CD4-positive, CD25-positive, alpha-beta regulatory T cell (primary cell): ENCODE data around the gene ZNF324B. TPM values are rescaled to one million over a fixed set of nuclear protein-coding genes. Genes with fewer than 3 reads are reported as not detected.
A peak's percentile ranks its signal among the peaks of the same experiment; 100 is the strongest.
"Not testable (repeated sequence)": the region's sequence is repeated elsewhere in the genome, so short reads cannot be mapped to it uniquely, and the experiment has no call there.

Experiments
- ATAC-seq, 2 donors: fragments of 150-1000 bp; cut with Tn5 transposase; one replicate each; pipeline ENCODE4 v1.10.0; 2021; ENCODE audit warnings: low read depth in 2 of 2, moderate number of reproducible peaks in 2 of 2, moderate library complexity in 1 of 2
- DNase-seq, 3 donors: peaks; one replicate each; pipeline versions ENCODE4 v3.0.0 to v3.0.0-alpha.2; 2012 to 2022; ENCODE audit warnings: mixed read lengths in 1 of 3
- H3K27ac ChIP-seq: one replicate; pipeline ENCODE4 v1.7.0; 2013; ENCODE audit warnings: mild to moderate bottlenecking, low read length; ENCODE audit not compliant: insufficient read depth, poor library complexity, severe bottlenecking
- H3K27me3 ChIP-seq: one replicate; pipeline ENCODE4 v1.7.0; 2013; ENCODE audit warnings: low read length; ENCODE audit not compliant: control insufficient read depth, insufficient read depth
- H3K36me3 ChIP-seq: one replicate; pipeline ENCODE4 v1.7.0; 2013; ENCODE audit warnings: mild to moderate bottlenecking, low read length, moderate library complexity; ENCODE audit not compliant: control insufficient read depth, insufficient read depth
- H3K4me1 ChIP-seq: 2 replicates; pipeline ENCODE4 v1.7.0; 2013; ENCODE audit warnings: mild to moderate bottlenecking, low read length; ENCODE audit not compliant: insufficient read depth, control insufficient read depth, poor library complexity, severe bottlenecking
- H3K4me3 ChIP-seq: one replicate; pipeline ENCODE4 v1.7.0; 2013; ENCODE audit warnings: low read depth, mild to moderate bottlenecking, low read length, moderate library complexity
- H3K9me3 ChIP-seq, 2 experiments: 1 replicate in 1 of 2; 2 replicates in 1 of 2; pipeline ENCODE4 v1.7.0; 2013; ENCODE audit warnings: low read length in 2 of 2, mild to moderate bottlenecking in 1 of 2, moderate library complexity in 1 of 2; ENCODE audit not compliant: control insufficient read depth in 2 of 2
- H3K27ac Mint-ChIP-seq, 3 donors: one replicate each; pipeline ENCODE4 v1.8.0; 2020 to 2022; ENCODE audit warnings: mild to moderate bottlenecking in 3 of 3, mixed read lengths in 3 of 3, moderate library complexity in 2 of 3
- H3K27me3 Mint-ChIP-seq: one replicate; pipeline ENCODE4 v1.8.0; 2022; ENCODE audit warnings: mild to moderate bottlenecking, mixed read lengths
- H3K36me3 Mint-ChIP-seq: one replicate; pipeline ENCODE4 v1.8.0; 2020; ENCODE audit warnings: mixed read lengths
- H3K4me1 Mint-ChIP-seq, 4 donors: one replicate each; pipeline ENCODE4 v1.8.0; 2020 to 2022; ENCODE audit warnings: mixed read lengths in 4 of 4, mild to moderate bottlenecking in 1 of 4
- H3K4me3 Mint-ChIP-seq, 4 donors: one replicate each; pipeline ENCODE4 v1.8.0; 2020 to 2022; ENCODE audit warnings: mild to moderate bottlenecking in 4 of 4, mixed read lengths in 4 of 4, moderate library complexity in 3 of 4
- H3K9me3 Mint-ChIP-seq, 7 donors: one replicate each; pipeline ENCODE4 v1.8.0; 2020 to 2022; ENCODE audit warnings: mixed read lengths in 7 of 7, mild to moderate bottlenecking in 3 of 7, moderate library complexity in 2 of 7
- polyA plus RNA-seq, 4 donors: library from polyadenylated mRNA; unstranded; fragments of 300-500 nt; fragmentation: Illumina TruSeq; gene quantifications; one replicate each; pipeline ENCODE4 v1.2.3, GENCODE V29; 2021
- total RNA-seq: library from RNA; stranded (reverse); gene quantifications from one replicate; pipeline ENCODE4 v1.2.3, GENCODE V29; 2022

The ZNF324B gene
- total RNA-seq (6.5 TPM), polyA plus RNA-seq (1 to 10 TPM in 1 of 4 donors, under 1 TPM in 3; 0.81 to 1.4 (median 0.90) TPM)

DNA sequence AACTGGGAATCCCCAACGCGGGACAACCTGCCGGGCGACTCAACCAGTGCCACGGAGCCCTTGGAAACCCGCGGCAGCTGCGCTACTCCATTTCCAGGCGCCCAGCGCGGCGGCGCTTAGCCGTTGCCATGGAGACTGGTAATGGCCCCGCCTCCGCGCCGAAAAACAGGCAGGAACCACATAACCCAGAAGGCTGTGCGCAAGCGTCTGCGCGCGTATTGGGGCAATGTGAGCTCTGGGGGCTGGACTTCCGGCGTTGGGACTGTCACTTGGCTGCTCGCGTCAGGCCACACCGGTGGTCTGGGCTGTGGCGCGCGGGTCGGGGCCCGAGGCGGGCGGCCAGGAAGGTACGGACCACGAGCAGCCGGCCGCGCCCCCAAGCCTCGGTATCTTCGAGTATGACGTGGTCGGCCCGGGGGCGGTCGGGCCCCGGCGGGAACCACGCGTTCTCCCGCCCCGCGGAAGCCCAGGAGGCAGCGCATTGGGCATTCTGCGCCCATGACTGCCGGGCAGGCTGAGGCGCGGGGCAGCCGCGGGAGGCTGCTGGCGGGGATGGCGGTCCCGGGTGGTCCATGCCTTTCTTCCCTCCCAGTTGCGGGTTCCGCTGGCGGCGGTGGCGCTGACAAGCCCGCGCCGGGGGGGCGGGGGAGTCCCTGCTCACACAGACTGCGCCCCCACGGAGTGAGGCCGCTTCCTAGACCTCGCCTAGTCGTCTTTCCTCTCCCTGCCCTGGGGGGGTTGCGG lies at the start of gene ZNF324B:
TSS of gene ZNF324B (plus strand) at position 265 of the 744 bp plus-strand sequence. CDS start 2,080 bp downstream, outside the sequence.
- peaks cover 0 to 7% of the 10 kb centered on the region in 2 experiments for H3K9me3 ChIP-seq
- DNase-seq, result peak; percentile 96
- H3K4me3 Mint-ChIP-seq, result peak within 1 kb of the TSS; percentile 82 to 89 (median 86)
- H3K27ac Mint-ChIP-seq, result peak within 1 kb of the TSS in 2 of 3 donors; percentile 65 to 85
- peak within 1 kb of the TSS; percentile 77 for H3K4me3 ChIP-seq
- peaks cover 9% of the 10 kb centered on the region for H3K27me3 Mint-ChIP-seq
- peaks cover 2% of the 10 kb centered on the region for H3K27me3 ChIP-seq
- no peaks in the 10 kb centered on the region for H3K36me3 ChIP-seq
- H3K4me1 ChIP-seq, result peaks cover 9% of the 10 kb centered on the region
- peaks cover 6 to 24% (median 9%) of the 10 kb centered on the region in 4 donors for H3K4me1 Mint-ChIP-seq
- H3K9me3 Mint-ChIP-seq, result peaks cover 0 to 9% (median 5%) of the 10 kb centered on the region in 7 donors
- H3K27ac ChIP-seq, result peak within 1 kb of the TSS; percentile 78
- peak; percentile 98 for ATAC-seq
- peaks cover 23% of the 10 kb centered on the region for H3K36me3 Mint-ChIP-seq

DNA sequence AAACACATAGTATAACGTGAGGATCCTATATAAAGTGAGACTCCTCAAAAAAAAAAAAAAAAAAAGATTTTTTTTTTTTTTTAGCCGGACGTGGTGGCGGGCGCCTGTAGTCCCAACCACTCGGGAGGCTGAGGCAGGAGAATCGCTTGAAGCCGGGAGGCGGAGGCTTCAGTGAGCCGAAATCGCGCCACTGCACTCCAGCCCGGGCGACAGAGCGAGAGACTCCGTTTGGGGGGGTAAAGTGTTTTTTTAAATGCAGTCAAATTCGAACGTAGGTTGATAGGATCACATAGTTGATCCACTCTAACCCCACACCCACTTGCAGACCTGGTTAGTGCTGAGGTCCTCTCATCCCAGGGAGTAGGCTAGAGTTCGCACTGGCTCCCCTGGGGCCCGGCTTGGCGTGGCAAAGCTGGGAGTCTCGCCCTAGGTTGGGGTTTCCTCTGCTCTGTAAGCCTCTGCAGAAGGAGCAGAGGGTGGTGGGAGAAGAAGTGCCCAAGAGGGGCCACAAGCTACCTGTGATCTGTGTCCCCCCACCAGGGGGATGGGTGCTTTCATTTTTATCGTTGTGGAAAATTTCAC lies 49.5 kb upstream of the ZNF324B start:
- Histone ChIP-seq H3K27me3 (no peaks in the 10 kb centered on the region), H3K36me3 (no peaks in the 10 kb centered on the region), H3K9me3 (no peaks in the 10 kb centered on the region), H3K4me3 (peak overlapping the region; percentile 51), H3K27ac (peak overlapping the region; percentile 91), H3K4me1 (peaks cover 16% of the 10 kb centered on the region)
- H3K27me3 Mint-ChIP-seq, result peaks cover 9% of the 10 kb centered on the region
- H3K9me3 Mint-ChIP-seq, result no peaks in the 10 kb centered on the region
- peak overlapping the region in 2 of 4 donors; percentile 15 to 86 for H3K4me3 Mint-ChIP-seq
- no peak for DNase-seq
- H3K4me1 Mint-ChIP-seq, result peaks cover 0 to 23% (median 8%) of the 10 kb centered on the region in 4 donors
- H3K36me3 Mint-ChIP-seq, result no peaks in the 10 kb centered on the region
- no peak for ATAC-seq
- no peak overlapping the region for H3K27ac Mint-ChIP-seq

DNA sequence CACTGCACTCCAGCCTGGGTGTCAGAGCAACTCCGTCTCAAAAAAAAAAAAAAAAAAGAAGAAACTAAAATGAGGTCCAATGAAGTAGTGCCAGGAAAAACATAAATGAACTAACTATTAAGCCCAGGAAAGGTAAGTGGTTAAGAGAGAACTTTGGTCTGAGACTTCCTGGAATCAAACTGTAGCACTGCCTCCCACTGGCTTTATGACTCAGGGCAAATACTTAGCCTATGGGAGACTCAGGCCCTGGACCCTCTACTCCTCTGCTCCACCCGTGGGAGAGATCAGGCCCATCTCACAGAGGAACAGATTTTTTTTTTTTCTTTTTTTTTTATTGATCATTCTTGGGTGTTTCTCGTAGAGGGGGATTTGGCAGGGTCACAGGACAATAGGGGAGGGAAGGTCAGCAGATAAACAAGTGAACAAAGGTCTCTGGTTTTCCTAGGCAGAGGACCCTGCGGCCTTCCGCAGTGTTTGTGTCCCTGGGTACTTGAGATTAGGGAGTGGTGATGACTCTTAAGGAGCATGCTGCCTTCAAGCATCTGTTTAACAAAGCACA lies 47.4 kb upstream of the ZNF324B start:
- H3K9me3 ChIP-seq, H3K9me3 Mint-ChIP-seq, H3K27ac ChIP-seq, H3K36me3 ChIP-seq, H3K36me3 Mint-ChIP-seq, DNase-seq, ATAC-seq, H3K27ac Mint-ChIP-seq, H3K4me3 ChIP-seq, H3K27me3 Mint-ChIP-seq, H3K27me3 ChIP-seq: not testable (repeated sequence)
- H3K4me3 Mint-ChIP-seq, result peak overlapping the region in 1 of 4 donors; percentile 52
- peaks cover 29% of the 10 kb centered on the region for H3K4me1 ChIP-seq
- peaks cover 0 to 40% (median 16%) of the 10 kb centered on the region in 4 donors for H3K4me1 Mint-ChIP-seq

DNA sequence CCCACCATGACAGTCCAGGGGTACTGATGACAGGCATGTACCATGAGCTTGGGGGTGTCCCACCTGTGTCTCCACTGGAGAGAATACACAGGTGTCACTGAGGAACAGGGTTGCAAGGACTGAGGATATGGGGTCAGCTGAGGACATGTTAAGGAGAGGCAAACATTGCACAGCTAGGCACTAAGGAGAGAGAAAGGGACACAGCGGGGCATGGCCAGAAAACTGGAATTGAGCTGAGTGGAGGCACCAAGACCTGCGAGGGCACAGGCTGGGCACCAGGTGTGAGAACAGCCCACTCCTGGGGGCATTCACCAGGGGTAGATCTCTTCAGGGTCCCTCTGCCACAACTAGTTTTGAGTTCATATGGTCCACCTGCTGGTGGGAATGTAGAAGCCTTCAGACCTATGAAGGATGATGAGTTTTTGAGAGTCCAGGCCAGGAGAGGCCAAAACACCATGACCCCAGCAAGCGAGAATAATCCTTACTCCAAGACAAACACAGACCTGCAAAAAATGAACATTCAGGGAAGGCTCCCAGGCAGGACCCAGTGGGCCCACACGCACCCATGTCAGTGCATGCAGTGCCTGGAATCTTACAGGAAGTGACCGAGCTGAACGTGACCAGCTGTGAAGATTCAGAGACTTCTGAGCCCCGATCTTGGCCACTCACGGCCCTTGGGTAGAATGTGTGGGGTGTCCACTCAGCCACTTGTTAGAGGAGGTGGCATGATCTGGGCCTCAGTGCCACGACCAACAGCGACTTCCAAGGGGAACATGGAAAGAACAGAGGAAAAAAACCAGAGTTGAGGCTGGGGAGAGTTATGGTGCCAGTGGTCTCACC lies 44.4 kb upstream of the ZNF324B start:
- H3K4me1 Mint-ChIP-seq, result peaks cover 6 to 35% (median 17%) of the 10 kb centered on the region in 4 donors
- DNase-seq (no peak), ATAC-seq (no peak)
- Histone ChIP-seq H3K9me3 (no peaks in the 10 kb centered on the region), H3K27me3 (no peaks in the 10 kb centered on the region), H3K27ac (peak overlapping the region; percentile 1), H3K36me3 (no peaks in the 10 kb centered on the region), H3K4me3 (peak overlapping the region; percentile 70), H3K4me1 (peaks cover 19% of the 10 kb centered on the region)
- H3K27me3 Mint-ChIP-seq, result no peaks in the 10 kb centered on the region
- peak overlapping the region; percentile 95 to 99 (median 97) for H3K4me3 Mint-ChIP-seq
- H3K9me3 Mint-ChIP-seq, result no peaks in the 10 kb centered on the region
- H3K36me3 Mint-ChIP-seq, result no peaks in the 10 kb centered on the region
- H3K27ac Mint-ChIP-seq, result peak overlapping the region; percentile 75 to 99 (median 91)

DNA sequence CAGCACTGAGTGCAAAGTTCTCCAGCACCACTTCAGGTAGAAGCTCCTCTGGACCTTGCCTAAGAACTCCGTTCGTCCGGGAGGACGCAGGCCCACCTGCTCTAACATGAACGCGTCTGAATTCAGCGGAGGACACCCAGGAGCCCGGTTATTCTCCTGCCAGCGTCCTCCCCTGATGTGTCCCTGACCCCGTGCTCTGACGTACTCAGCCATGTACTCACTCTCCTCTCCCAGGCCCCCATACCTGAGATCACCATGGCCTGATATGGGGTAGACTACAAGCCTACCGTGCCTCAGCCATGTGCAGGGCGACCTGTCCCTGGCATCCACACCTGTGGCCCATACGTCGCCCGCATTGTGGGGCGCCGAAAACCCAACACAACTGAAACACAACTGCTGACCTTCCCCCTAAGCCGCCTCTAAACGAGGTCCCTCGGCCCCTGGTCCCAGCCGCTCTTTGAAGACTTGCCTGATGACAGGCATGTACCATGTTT lies 43.7 kb upstream of the ZNF324B start:
- Mint-ChIP-seq H3K27me3 (no peaks in the 10 kb centered on the region), H3K36me3 (no peaks in the 10 kb centered on the region), H3K4me1 (peaks cover 6 to 35% (median 17%) of the 10 kb centered on the region in 4 donors), H3K9me3 (no peaks in the 10 kb centered on the region), H3K27ac (peak overlapping the region; percentile 91 to 99 (median 97)), H3K4me3 (peak overlapping the region; percentile 95 to 99 (median 97))
- H3K27ac ChIP-seq, result peak overlapping the region; percentile 88
- peak overlapping the region; percentile 70 for H3K4me3 ChIP-seq
- H3K36me3 ChIP-seq, result no peaks in the 10 kb centered on the region
- no peaks in the 10 kb centered on the region for H3K9me3 ChIP-seq
- DNase-seq, result no peak
- ATAC-seq, result no peak
- H3K27me3 ChIP-seq, result no peaks in the 10 kb centered on the region
- H3K4me1 ChIP-seq, result peaks cover 17% of the 10 kb centered on the region

DNA sequence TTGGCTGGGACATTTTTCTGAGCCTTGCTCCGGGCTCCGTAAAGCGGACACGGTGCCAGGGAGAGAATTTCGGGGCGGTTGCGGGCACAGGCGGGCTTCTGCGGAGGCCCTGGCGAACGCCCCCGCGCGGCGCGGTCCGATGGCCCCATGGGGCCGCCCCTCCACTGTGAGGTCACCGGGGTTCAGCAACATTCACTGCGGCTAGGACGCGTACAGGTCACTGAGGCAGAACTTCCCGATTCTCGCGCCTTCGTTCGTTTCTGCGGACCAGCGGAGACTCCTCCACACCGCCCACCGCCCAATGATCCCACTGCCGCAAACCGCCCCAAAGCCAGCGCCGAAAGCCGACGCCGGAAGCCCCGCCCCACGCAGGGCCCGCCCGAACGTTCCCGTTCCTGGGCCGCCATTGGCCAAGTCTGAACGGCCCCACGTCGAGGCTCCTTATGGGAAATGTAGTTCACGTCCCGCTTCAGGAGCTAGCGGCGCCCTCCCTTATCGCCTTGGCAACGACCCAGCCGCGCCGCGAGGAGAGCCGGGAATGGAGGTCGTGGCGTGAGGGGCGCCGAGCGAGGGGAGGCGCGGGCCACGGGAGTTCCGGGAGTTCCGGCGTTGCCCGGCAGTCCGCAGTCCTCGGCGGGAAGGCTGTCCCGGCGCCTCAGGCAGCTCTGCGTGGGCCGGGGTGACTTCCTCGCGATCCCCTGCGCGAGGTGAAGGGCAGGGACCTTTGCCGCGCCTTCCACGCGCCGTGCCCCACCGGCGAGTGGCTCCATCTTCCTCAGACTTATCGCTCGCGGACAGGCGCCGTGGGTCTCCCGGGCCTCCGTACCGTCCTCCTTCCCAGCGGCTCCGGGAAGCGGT lies 43.0 kb upstream of the ZNF324B start, which contains the start of gene ZNF584:
TSS of gene ZNF584 (plus strand) at position 498 of the 858 bp plus-strand sequence. CDS start 499 bp downstream, outside the sequence.
- H3K9me3 Mint-ChIP-seq, result no peaks in the 10 kb centered on the region
- no peaks in the 10 kb centered on the region for H3K36me3 Mint-ChIP-seq
- H3K4me3 ChIP-seq, result peak within 1 kb of the TSS; percentile 70
- no peaks in the 10 kb centered on the region for H3K27me3 Mint-ChIP-seq
- H3K27ac Mint-ChIP-seq, result peak within 1 kb of the TSS; percentile 91 to 99 (median 97)
- ATAC-seq, result peak; percentile 99
- no peaks in the 10 kb centered on the region for H3K36me3 ChIP-seq
- no peaks in the 10 kb centered on the region for H3K27me3 ChIP-seq
- H3K4me1 ChIP-seq, result peaks cover 17% of the 10 kb centered on the region
- H3K9me3 ChIP-seq, result no peaks in the 10 kb centered on the region
- peaks cover 11 to 35% (median 17%) of the 10 kb centered on the region in 4 donors for H3K4me1 Mint-ChIP-seq
- H3K27ac ChIP-seq, result peak within 1 kb of the TSS; percentile 88
- peak within 1 kb of the TSS; percentile 95 to 99 (median 97) for H3K4me3 Mint-ChIP-seq
- DNase-seq, result peak; percentile 92 to 94 (median 92)
